NCI-H748 (cell line): ENCODE data around the gene C17orf107.

Experiments used
- DNase-seq: peaks from one replicate; lab custom pipeline; 2025; ENCODE audit not compliant: unreplicated experiment; lab: John Stamatoyannopoulos, UW

The C17orf107 gene

GRCh38 chr17:4934173-4934979 lies 35.0 kb downstream of the C17orf107 start:
- peak; percentile 24 for DNase-seq

GRCh38 chr17:4935650-4936049 lies 36.3 kb downstream of the C17orf107 start:
- DNase-seq = no peak

GRCh38 chr17:4936436-4936835 lies 37.1 kb downstream of the C17orf107 start:
- DNase-seq = no peak

- no peak for DNase-seq
These were observed 38.2 kb downstream of the C17orf107 start for GRCh38 chr17:4937553-4937952.

- no peak for DNase-seq
These were observed 38.7 kb downstream of the C17orf107 start for GRCh38 chr17:4938069-4938491.

- peak; percentile 54 for DNase-seq
These were observed 39.6 kb downstream of the C17orf107 start for GRCh38 chr17:4938688-4939545.

- peak; percentile 62 for DNase-seq
These were observed 40.1 kb downstream of the C17orf107 start for GRCh38 chr17:4939546-4939795.

- peak; percentile 100 for DNase-seq
These were observed 40.6 kb downstream of the C17orf107 start, which contains the start of the genes RNF167 and SLC25A11 for GRCh38 chr17:4939796-4940554. Gene RNF167 (plus strand): TSS chr17:4940268. CDS start chr17:4940910, 642 bp downstream. Gene SLC25A11 (minus strand): TSS chr17:4940046. CDS start chr17:4939910, 136 bp downstream.

- DNase-seq = no peak
These were observed 41.4 kb downstream of the C17orf107 start for GRCh38 chr17:4940555-4941318.

GRCh38 chr17:4941319-4941610 lies 41.9 kb downstream of the C17orf107 start:
- DNase-seq = no peak

GRCh38 chr17:4942760-4943508 lies 43.6 kb downstream of the C17orf107 start:
- DNase-seq = no peak

GRCh38 chr17:4944163-4944553 lies 44.8 kb downstream of the C17orf107 start:
- no peak for DNase-seq

- no peak for DNase-seq
These were observed 45.3 kb downstream of the C17orf107 start for GRCh38 chr17:4944554-4945175.

GRCh38 chr17:4945176-4945943 lies 46.0 kb downstream of the C17orf107 start:
- DNase-seq = no peak

GRCh38 chr17:4945944-4946280 lies 46.6 kb downstream of the C17orf107 start:
- DNase-seq = no peak

GRCh38 chr17:4946312-4946976 lies 47.1 kb downstream of the C17orf107 start:
- no peak for DNase-seq

- DNase-seq = peak; percentile 56
These were observed 47.7 kb downstream of the C17orf107 start for GRCh38 chr17:4947010-4947410.

GRCh38 chr17:4947411-4948165 lies 48.3 kb downstream of the C17orf107 start:
- DNase-seq = peak; percentile 66
